DMS 273 treated with DMSO at 0.1 percent for 48 hours (cell line): Measurements from ENCODE around the gene L1CAM.

Source experiments
- DNase-seq: peaks from one replicate; lab custom pipeline; 2025; lab: John Stamatoyannopoulos, UW

Gene L1CAM

GRCh38 chrX:153903991-153904957 lies 18.3 kb upstream of the L1CAM start, which contains the start of gene AVPR2:
AVPR2 (plus strand) TSS chrX:153904673; CDS start chrX:153905146, 473 bp downstream.
- no peak for DNase-seq

GRCh38 chrX:153903238-153903980 lies 17.4 kb upstream of the L1CAM start:
- DNase-seq, result no peak

- DNase-seq, result peak; percentile 58
These were observed 16.4 kb upstream of the L1CAM start for GRCh38 chrX:153902385-153902784.

GRCh38 chrX:153901753-153902140 lies 15.8 kb upstream of the L1CAM start:
- DNase-seq, result no peak

- DNase-seq, result peak; percentile 94
These were observed 15.1 kb upstream of the L1CAM start for GRCh38 chrX:153900831-153901752.

- peak; percentile 86 for DNase-seq
These were observed 11.9 kb upstream of the L1CAM start for GRCh38 chrX:153897899-153898298.

- no peak for DNase-seq
These were observed 3.1 kb upstream of the L1CAM start for GRCh38 chrX:153889123-153889522.

- no peak for DNase-seq
These were observed 2.4 kb upstream of the L1CAM start for GRCh38 chrX:153888344-153888743.

- no peak for DNase-seq
These were observed 1.4 kb upstream of the L1CAM start for GRCh38 chrX:153887385-153887784.

- no peak for DNase-seq
These were observed 942 bp upstream of the L1CAM start for GRCh38 chrX:153886915-153887314.

GRCh38 chrX:153885208-153885787 lies 675 bp downstream of the L1CAM start:
- DNase-seq, result no peak

GRCh38 chrX:153884590-153884989 lies 1.4 kb downstream of the L1CAM start:
- no peak for DNase-seq

GRCh38 chrX:153884136-153884535 lies 1.8 kb downstream of the L1CAM start:
- DNase-seq, result no peak

- no peak for DNase-seq
These were observed 2.7 kb downstream of the L1CAM start for GRCh38 chrX:153883163-153883843.

- DNase-seq, result no peak
These were observed 3.4 kb downstream of the L1CAM start for GRCh38 chrX:153882557-153882956.

- DNase-seq, result no peak
These were observed 3.9 kb downstream of the L1CAM start for GRCh38 chrX:153882086-153882498.

- DNase-seq, result no peak
These were observed 4.7 kb downstream of the L1CAM start for GRCh38 chrX:153881281-153881680.

- no peak for DNase-seq
These were observed 5.5 kb downstream of the L1CAM start for GRCh38 chrX:153880440-153880815.

- no peak for DNase-seq
These were observed 6.1 kb downstream of the L1CAM start for GRCh38 chrX:153879741-153880439.

- peak; percentile 86 for DNase-seq
These were observed 6.9 kb downstream of the L1CAM start for GRCh38 chrX:153878969-153879653.
